Left lung (tissue), 10 donors: ENCODE results near the gene PAK6. TPM values are rescaled to one million over a fixed set of nuclear protein-coding genes. Genes with fewer than 3 reads are reported as not detected.

Experiments used
- ATAC-seq: fragments of 200-7000 bp; cut with Tn5 transposase; one replicate; pipeline ENCODE4 v1.9.1; 2020; ENCODE audit warnings: moderate library complexity
- DNase-seq, 4 donors: peaks; one replicate each; pipeline ENCODE4 v3.0.0-alpha.2; 2013 to 2020
- H3K27ac ChIP-seq, 2 donors: fragments of 200-600 bp; sonication (generic) in 1 of 2; one replicate each; pipeline versions ENCODE4 v1.5.0 to v1.8.0; 2020 to 2021
- H3K27me3 ChIP-seq, 2 donors: fragments of 200-600 bp; sonication (generic) in 1 of 2; one replicate each; pipeline versions ENCODE4 v1.5.0 to v1.8.0; 2020 to 2021
- H3K36me3 ChIP-seq, 2 donors: fragments of 200-600 bp; sonication (generic) in 1 of 2; one replicate each; pipeline versions ENCODE4 v1.5.0 to v1.8.0; 2020 to 2021
- H3K4me1 ChIP-seq, 2 donors: fragments of 200-600 bp; one replicate each; pipeline ENCODE4 v1.8.0; 2021
- H3K4me3 ChIP-seq, 2 donors: fragments of 200-600 bp; sonication (generic) in 1 of 2; one replicate each; pipeline versions ENCODE4 v1.5.0 to v1.8.0; 2020 to 2021; ENCODE audit warnings: mild to moderate bottlenecking in 1 of 2
- H3K9me3 ChIP-seq, 2 donors: fragments of 200-600 bp; sonication (generic) in 1 of 2; one replicate each; pipeline versions ENCODE4 v1.5.0 to v1.8.0; 2020 to 2021
- intact Hi-C, 2 donors: fragments of 100-400 bp; cut with DNase I; formaldehyde crosslinking; loops; one replicate each; pipeline versions ENCODE4 v1.11.2 to v1.14.2; 2022
- polyA plus RNA-seq, 6 donors: library from polyadenylated mRNA; unstranded; fragments of 120-200 nt; gene quantifications; one replicate each; pipeline ENCODE4 v1.2.1, GENCODE V29; 2013; ENCODE audit not compliant: insufficient read length in 6 of 6
- total RNA-seq, 2 donors: library from RNA; stranded (reverse); fragmentation: NEBNext Ultra II Directional; extraction: Animal tissue kit (Norgen Biotek cat#: 25700); gene quantifications; one replicate each; pipeline ENCODE4 v1.2.1, GENCODE V29; 2021
- TF ChIP-seq, protein P1 (sequence below), 2 donors: fragments of 200-600 bp; sonication (generic) in 1 of 2; IDR thresholded peaks; one replicate each; pipeline versions ENCODE4 v1.5.0 to v1.8.0; 2021; ENCODE audit warnings: antibody characterized with exemption in 2 of 2
- donor health status: DM: no; HTN: yes; CAD: no.
- donor health status: DM: no; HTN: no; CAD: no.

PAK6 gene
- total and polyA plus RNA-seq, 8 donors, result 5.3 to 14.6 (median 8.1) TPM

DNA sequence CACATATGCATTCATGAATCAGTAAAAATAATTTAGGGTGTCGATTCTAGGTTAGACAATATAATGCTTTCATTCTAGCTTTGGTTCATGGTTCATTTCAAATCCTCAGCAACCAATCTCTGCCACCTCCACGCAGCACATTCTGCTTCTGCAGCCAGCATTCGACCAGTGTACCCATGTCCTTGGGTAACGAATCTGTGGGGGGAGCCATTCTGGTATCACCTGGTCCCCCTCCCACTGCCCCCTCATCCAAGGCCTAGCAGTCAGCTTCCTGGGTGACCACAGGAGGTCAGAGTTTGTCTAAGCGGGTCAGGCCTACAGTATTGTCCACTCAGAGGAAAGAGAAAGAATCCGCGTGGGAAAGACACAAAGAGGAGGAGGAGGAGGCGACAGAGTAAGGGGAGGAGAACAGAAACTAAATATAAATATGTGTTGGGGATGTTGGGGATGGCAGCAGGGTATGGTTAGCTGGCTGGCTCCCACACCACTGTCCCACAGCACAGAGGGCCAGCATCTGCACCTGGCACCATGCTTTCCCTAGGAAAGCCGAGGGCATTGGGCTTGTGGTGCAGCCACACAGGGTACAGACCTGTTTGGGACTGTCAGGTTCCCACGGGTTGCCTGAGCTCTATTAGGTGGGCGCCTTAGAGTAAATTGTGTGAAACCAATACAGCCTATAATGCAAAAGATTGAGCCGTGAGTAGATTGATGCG lies 12.1 kb downstream of the PAK6 start:
- ATAC-seq (no peak), DNase-seq (peak in 2 of 4 donors; percentile 23)
- Histone ChIP-seq H3K4me1 (peaks cover 8 to 22% of the 10 kb centered on the region in 2 donors), H3K9me3 (no peaks in the 10 kb centered on the region), H3K36me3 (no peaks in the 10 kb centered on the region), H3K27me3 (peaks cover 7 to 28% of the 10 kb centered on the region in 2 donors), H3K4me3 (no peak overlapping the region), H3K27ac (no peak overlapping the region)
- TF ChIP-seq, protein P1, sequence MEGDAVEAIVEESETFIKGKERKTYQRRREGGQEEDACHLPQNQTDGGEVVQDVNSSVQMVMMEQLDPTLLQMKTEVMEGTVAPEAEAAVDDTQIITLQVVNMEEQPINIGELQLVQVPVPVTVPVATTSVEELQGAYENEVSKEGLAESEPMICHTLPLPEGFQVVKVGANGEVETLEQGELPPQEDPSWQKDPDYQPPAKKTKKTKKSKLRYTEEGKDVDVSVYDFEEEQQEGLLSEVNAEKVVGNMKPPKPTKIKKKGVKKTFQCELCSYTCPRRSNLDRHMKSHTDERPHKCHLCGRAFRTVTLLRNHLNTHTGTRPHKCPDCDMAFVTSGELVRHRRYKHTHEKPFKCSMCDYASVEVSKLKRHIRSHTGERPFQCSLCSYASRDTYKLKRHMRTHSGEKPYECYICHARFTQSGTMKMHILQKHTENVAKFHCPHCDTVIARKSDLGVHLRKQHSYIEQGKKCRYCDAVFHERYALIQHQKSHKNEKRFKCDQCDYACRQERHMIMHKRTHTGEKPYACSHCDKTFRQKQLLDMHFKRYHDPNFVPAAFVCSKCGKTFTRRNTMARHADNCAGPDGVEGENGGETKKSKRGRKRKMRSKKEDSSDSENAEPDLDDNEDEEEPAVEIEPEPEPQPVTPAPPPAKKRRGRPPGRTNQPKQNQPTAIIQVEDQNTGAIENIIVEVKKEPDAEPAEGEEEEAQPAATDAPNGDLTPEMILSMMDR (IDR thresholded peaks at IDR 0.05), result no peak
- intact Hi-C loops, result no loop called here

DNA sequence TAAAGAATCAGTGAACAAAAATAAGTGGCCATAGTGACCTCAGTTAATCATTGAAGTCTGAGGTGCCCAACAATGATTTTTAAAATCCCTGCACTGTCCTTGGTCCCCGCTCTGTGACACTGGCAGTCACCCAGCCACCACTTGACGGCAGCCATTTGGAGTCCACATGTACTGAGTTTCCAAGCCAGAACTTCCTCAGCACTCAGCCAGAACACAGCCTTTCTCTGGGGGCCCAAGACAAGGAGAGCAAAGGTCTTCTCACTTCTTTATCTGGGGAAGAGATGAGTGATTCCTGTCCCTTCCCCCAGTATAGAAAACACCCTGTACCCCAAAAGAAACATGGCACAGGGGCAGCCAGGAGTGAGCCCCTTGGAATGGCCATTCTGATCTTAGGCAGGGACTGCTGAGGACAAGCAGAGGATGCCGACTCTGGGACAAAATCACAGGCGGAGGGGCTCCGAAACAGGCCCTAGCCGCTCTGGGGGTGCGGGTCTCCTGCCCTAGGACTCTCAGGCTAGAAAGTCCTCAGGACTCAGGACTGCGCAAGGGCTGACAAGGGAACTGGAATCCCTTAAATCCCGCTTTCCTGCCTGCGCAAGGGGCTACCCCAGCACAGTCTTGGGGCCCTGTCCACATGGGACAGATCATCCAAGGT lies 12.8 kb downstream of the PAK6 start:
- peak in 1 of 4 donors; percentile 17 for DNase-seq
- no peak for ATAC-seq
- Histone ChIP-seq H3K36me3 (no peaks in the 10 kb centered on the region), H3K27ac (no peak overlapping the region), H3K4me3 (peak overlapping the region; percentile 43 to 54), H3K4me1 (peaks cover 8 to 22% of the 10 kb centered on the region in 2 donors), H3K27me3 (peaks cover 7 to 28% of the 10 kb centered on the region in 2 donors), H3K9me3 (no peaks in the 10 kb centered on the region)
- intact Hi-C loops, result no loop called here
- TF ChIP-seq, protein P1 (IDR thresholded peaks at IDR 0.05), result no peak

DNA sequence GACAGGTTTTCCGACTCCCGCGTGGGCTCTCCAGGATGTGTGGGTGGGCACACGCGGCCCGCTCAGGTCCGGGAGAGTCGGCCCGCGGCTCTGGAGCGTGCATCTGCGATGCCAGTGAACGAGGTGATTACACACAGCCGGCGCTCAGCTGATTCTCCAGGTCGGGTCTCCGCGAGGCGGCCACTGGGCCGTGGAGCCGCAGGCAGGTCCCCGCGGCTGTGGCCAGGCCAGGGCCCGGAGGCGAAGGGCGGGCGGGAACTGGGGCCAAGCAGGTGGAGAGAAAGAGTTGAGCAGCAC lies 13.2 kb downstream of the PAK6 start:
- Histone ChIP-seq H3K27ac (no peak overlapping the region), H3K36me3 (no peaks in the 10 kb centered on the region), H3K4me1 (peaks cover 8 to 22% of the 10 kb centered on the region in 2 donors), H3K9me3 (no peaks in the 10 kb centered on the region), H3K4me3 (peak overlapping the region; percentile 43 to 54), H3K27me3 (peaks cover 7 to 28% of the 10 kb centered on the region in 2 donors)
- intact Hi-C loops, result no loop called here
- DNase-seq, result no peak
- ATAC-seq, result peak; percentile 27
- TF ChIP-seq, protein P1 (IDR thresholded peaks at IDR 0.05), result no peak

DNA sequence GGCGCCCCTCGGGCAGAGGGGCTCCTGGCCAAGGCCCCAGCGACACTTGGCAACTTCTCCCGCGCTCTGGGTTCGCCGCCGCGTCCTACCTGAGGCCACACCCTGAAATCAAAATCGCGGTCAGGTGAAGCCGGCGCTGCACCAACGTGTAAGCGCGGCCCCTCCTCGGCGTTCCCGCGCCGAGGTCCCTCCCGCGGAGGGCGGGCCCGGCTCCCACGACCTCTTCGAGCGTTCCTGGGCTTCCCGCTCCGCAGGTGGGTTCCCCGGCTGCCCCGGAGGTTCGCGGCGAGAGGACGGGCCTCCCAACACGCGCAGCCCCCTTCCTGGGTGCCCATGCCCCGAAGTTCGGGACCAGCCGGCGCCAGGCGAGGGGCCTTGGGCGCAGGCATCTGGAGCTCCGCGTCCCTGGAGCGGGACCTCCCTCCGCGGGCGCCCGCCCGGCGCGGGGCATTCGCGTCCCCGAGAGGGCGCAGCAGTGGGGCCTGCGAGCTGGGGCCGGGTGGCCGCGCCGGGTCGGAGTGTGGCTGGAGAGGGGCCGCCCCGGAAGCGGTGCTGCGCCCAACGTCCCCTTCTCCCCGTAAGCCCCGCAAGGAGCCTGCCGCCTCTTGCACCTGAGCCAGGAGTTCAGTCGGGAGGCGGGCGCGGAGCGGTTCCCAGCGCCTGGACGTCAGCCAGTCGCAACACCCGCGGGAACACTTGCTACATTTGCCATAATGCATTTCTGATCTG lies 13.7 kb downstream of the PAK6 start:
- no peaks in the 10 kb centered on the region for H3K9me3 ChIP-seq
- TF ChIP-seq, protein P1 (IDR thresholded peaks at IDR 0.05), result no peak
- H3K27ac ChIP-seq, result peak overlapping the region in 1 of 2 donors; percentile 28
- ATAC-seq (peak; percentile 93), DNase-seq (peak in 3 of 4 donors; percentile 63 to 87 (median 66))
- intact Hi-C loops, result no loop called here
- H3K27me3 ChIP-seq, result peaks cover 7 to 28% of the 10 kb centered on the region in 2 donors
- H3K4me3 ChIP-seq, result peak overlapping the region; percentile 43 to 54
- peaks cover 8 to 22% of the 10 kb centered on the region in 2 donors for H3K4me1 ChIP-seq
- H3K36me3 ChIP-seq, result no peaks in the 10 kb centered on the region
